SK-N-SH treated with all-trans-retinoic acid at 6 μM for 48 hours (cell line): ENCODE results near the gene VWA5A.

Experiments
- ATAC-seq: fragments of 200-7000 bp; cut with Tn5 transposase; 3 replicates; pipeline ENCODE4 v1.9.1; 2020; ENCODE audit warnings: mild to moderate bottlenecking, moderate library complexity
- ARNTL ChIP-seq: fragments of 450-650 bp; formaldehyde crosslinking; IDR thresholded peaks from 2 replicates; pipeline ENCODE4 v1.5.0; 2020; ENCODE audit warnings: low read depth, mild to moderate bottlenecking, moderate library complexity, borderline replicate concordance
- CREB5 ChIP-seq: fragments of 250-450 bp; sonication (Bioruptor Pico); IDR thresholded peaks from 2 replicates; pipeline ENCODE4 v1.5.1; 2020; ENCODE audit warnings: low read depth, mild to moderate bottlenecking, moderate library complexity
- CSDC2 ChIP-seq: fragments of 250-450 bp; sonication (Bioruptor Pico); IDR thresholded peaks from 2 replicates; pipeline ENCODE4 v1.5.0; 2020; ENCODE audit warnings: mild to moderate bottlenecking, moderate library complexity
- CSRNP3 ChIP-seq: fragments of 250-450 bp; sonication (Bioruptor Pico); IDR thresholded peaks from 2 replicates; pipeline ENCODE4 v1.5.1; 2021; ENCODE audit warnings: mild to moderate bottlenecking, moderate library complexity
- ESRRG ChIP-seq: fragments of 250-450 bp; sonication (Bioruptor Pico); IDR thresholded peaks from 2 replicates; pipeline ENCODE4 v1.6.1; 2021; ENCODE audit warnings: mild to moderate bottlenecking
- GLIS3 ChIP-seq: fragments of 250-450 bp; sonication (Bioruptor Pico); IDR thresholded peaks from 2 replicates; pipeline ENCODE4 v1.5.0; 2020; ENCODE audit warnings: mild to moderate bottlenecking, moderate library complexity
- ISL1 ChIP-seq: fragments of 250-450 bp; sonication (Bioruptor Pico); IDR thresholded peaks from 2 replicates; pipeline ENCODE4 v2.1.2; 2022; ENCODE audit warnings: mild to moderate bottlenecking, moderate library complexity
- PPARA ChIP-seq: fragments of 250-450 bp; sonication (Bioruptor Pico); IDR thresholded peaks from 2 replicates; pipeline ENCODE4 v1.5.0; 2020; ENCODE audit warnings: mild to moderate bottlenecking, borderline replicate concordance
- SNAI2 ChIP-seq: fragments of 250-450 bp; sonication (Bioruptor Pico); IDR thresholded peaks from 2 replicates; pipeline ENCODE4 v1.5.0; 2020; ENCODE audit warnings: mild to moderate bottlenecking, moderate library complexity
- TCF4 ChIP-seq: fragments of 250-450 bp; sonication (Bioruptor Pico); IDR thresholded peaks from 2 replicates; pipeline ENCODE4 v1.8.0; 2021; ENCODE audit warnings: mild to moderate bottlenecking, moderate library complexity, borderline replicate concordance
- ZFP3 ChIP-seq: fragments of 250-450 bp; sonication (Bioruptor Pico); IDR thresholded peaks from 2 replicates; pipeline ENCODE4 v1.5.0; 2020; ENCODE audit warnings: mild to moderate bottlenecking, moderate library complexity
- ZNF565 ChIP-seq: fragments of 450-650 bp; formaldehyde crosslinking; conservative IDR thresholded peaks from 2 replicates; pipeline ENCODE4 v1.5.0; 2020; ENCODE audit warnings: low read depth, mild to moderate bottlenecking, moderate library complexity
- ZNF70 ChIP-seq: fragments of 450-650 bp; formaldehyde crosslinking; IDR thresholded peaks from 2 replicates; pipeline ENCODE4 v1.5.0; 2020; ENCODE audit warnings: mild to moderate bottlenecking, moderate library complexity
- TF ChIP-seq, protein P1 (sequence below): fragments of 250-450 bp; sonication (Bioruptor Pico); IDR thresholded peaks from 2 replicates; pipeline ENCODE4 v1.5.0; 2020; ENCODE audit warnings: mild to moderate bottlenecking, moderate library complexity
- TF ChIP-seq, protein P2 (sequence below): fragments of 250-450 bp; sonication (Bioruptor Pico); IDR thresholded peaks from 2 replicates; pipeline ENCODE4 v1.8.0; 2020; ENCODE audit warnings: mild to moderate bottlenecking, moderate library complexity, borderline replicate concordance

Gene VWA5A

DNA sequence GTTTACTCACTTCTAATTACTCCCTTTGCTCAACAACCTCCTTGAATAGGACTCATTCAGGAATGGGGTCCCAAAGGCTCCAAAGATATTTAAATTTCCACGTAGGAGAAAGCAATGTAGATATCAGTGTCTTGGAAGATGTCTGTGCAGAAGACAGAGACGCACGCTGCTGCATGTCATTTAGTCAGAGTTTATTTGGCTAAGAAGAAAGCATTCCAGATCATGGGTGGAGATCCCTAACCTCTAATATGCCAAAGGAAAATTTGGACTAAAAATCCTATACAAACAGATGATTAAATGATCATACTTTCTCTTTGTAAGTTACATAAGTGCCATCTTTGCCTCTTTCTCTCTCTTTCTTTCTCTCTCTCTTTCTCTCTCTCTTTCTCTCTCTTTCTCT is 67.8 kb downstream of the VWA5A start, which contains the start of gene OR10D3:
OR10D3 (plus strand) TSS at position 278 of the 400 bp plus-strand sequence. CDS start 1,925 bp downstream, outside the sequence.
- no peak for ATAC-seq
- TF ChIP-seq SNAI2 (no peak), ESRRG (CRISPR knock-in tag) (no peak), PPARA (CRISPR knock-in tag) (no peak), ZFP3 (no peak), ARNTL (CRISPR knock-in tag) (no peak), GLIS3 (CRISPR knock-in tag) (no peak), CSDC2 (no peak), ZNF565 (CRISPR knock-in tag) (no peak), ZNF70 (CRISPR knock-in tag) (no peak), ISL1 (no peak), CREB5 (CRISPR knock-in tag) (no peak)
- TF ChIP-seq, protein P1, sequence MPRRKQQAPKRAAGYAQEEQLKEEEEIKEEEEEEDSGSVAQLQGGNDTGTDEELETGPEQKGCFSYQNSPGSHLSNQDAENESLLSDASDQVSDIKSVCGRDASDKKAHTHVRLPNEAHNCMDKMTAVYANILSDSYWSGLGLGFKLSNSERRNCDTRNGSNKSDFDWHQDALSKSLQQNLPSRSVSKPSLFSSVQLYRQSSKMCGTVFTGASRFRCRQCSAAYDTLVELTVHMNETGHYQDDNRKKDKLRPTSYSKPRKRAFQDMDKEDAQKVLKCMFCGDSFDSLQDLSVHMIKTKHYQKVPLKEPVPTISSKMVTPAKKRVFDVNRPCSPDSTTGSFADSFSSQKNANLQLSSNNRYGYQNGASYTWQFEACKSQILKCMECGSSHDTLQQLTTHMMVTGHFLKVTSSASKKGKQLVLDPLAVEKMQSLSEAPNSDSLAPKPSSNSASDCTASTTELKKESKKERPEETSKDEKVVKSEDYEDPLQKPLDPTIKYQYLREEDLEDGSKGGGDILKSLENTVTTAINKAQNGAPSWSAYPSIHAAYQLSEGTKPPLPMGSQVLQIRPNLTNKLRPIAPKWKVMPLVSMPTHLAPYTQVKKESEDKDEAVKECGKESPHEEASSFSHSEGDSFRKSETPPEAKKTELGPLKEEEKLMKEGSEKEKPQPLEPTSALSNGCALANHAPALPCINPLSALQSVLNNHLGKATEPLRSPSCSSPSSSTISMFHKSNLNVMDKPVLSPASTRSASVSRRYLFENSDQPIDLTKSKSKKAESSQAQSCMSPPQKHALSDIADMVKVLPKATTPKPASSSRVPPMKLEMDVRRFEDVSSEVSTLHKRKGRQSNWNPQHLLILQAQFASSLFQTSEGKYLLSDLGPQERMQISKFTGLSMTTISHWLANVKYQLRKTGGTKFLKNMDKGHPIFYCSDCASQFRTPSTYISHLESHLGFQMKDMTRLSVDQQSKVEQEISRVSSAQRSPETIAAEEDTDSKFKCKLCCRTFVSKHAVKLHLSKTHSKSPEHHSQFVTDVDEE (CRISPR knock-in tag): no peak
- TF ChIP-seq, protein P2, sequence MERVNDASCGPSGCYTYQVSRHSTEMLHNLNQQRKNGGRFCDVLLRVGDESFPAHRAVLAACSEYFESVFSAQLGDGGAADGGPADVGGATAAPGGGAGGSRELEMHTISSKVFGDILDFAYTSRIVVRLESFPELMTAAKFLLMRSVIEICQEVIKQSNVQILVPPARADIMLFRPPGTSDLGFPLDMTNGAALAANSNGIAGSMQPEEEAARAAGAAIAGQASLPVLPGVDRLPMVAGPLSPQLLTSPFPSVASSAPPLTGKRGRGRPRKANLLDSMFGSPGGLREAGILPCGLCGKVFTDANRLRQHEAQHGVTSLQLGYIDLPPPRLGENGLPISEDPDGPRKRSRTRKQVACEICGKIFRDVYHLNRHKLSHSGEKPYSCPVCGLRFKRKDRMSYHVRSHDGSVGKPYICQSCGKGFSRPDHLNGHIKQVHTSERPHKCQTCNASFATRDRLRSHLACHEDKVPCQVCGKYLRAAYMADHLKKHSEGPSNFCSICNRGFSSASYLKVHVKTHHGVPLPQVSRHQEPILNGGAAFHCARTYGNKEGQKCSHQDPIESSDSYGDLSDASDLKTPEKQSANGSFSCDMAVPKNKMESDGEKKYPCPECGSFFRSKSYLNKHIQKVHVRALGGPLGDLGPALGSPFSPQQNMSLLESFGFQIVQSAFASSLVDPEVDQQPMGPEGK (CRISPR knock-in tag): no peak

DNA sequence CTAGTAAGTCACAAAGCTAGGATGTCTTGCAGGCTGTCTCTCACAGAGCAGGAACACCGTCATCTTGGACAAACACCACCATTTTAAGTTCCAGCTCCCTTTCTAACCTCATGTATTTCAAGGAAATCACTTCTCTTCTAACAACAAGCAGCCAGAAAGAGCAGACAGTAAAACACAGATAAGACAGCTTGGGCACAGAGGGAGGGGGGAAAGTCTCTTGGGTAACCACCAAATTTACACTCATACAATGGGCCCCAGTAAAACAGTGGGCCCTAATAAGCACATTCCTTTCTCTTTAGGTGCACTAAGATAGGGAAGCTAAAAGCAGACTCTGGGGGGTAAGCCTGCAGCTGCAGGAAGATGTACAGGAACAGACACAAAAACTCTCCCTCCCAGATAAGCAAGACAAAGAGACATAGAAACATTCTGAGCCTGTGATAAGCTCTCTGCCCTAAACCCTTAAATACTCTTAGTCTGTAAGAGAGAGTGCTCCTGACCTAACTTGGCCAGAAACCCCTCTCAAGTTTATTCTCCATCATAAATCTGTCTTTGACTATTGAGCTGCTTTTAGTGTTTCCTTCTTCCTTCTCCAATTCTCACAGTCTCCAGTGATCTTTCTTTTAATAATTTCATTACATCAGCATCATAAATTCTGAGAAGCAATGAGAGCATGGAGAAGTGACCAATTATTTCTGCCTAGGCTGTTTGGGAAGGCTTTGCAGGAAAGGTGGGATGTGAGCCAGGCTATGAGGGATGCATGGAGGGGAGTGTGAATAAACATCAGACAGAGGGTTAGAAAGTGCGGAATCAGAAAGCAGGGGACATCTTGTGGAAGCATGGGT is 75.3 kb downstream of the VWA5A start:
- no peak for TF ChIP-seq ZNF70 (CRISPR knock-in tag)
- no peak for TF ChIP-seq ZNF565 (CRISPR knock-in tag)
- ATAC-seq: no peak

DNA sequence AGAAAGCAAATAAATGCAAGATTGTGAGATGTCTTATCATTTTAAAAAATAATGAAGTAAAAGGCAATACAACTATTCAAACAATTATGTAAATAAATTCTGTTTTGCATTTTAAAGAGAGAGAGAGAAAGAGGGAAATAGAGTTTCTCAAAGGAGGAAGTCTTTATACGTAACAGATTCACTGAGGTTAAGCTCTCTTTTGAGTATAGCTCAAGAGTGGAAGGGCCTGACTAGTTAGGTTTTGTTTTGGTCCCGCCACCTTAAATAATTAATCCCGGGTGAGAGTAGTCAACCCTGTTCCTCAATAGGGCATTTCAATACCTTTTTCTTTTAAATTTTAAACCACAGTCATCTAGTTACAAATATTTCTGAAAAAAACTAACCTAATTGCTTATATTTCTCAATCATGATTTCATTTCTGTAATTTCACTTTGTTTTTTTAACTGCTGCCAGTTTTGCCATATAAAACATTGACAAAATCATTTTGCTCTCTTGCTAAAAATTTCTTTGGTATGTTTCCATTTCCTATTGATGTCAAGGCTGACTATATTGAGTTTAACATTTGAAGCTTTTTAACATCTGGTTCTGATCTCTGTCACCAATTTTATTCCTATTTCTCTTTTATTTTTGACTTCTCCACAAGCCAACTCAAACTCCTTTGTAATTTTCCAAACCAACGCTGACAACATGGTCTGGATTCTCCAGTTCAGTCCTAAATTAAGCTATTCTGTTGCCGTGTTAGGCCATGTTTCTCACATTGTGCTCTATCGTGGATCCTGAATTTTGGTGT is 78.2 kb downstream of the VWA5A start:
- TF ChIP-seq, protein P2 (CRISPR knock-in tag): no peak
- TF ChIP-seq ZNF565 (CRISPR knock-in tag): no peak
- TF ChIP-seq ARNTL (CRISPR knock-in tag): no peak
- TF ChIP-seq CSRNP3: no peak
- no peak for TF ChIP-seq TCF4

More for the DNA sequence above, 78.2 kb downstream of the VWA5A start:
- ATAC-seq: no peak
